Measurements from ENCODE around the gene KNL1.

Gene KNL1

DNA sequence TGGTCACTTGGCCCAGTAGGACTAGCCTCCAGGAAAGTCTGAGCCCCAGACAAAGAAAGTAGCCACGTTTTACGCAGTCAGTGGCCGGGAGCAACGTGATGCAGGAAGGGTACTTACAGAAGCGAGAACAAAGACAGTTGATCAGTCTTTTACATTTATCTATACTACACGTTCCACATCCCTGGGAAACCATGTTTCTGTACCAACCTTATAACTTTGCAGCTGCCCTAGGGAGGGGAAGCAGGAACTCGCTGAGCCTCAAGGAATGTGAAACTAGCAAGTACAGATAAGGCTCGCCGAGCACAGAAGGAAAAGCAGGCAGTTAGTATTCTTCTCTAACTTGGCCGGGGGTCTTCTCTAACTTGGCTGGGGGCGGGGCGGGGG is 3.4 kb upstream of the KNL1 start:
- H3K4me3 ChIP-seq (replicated peaks; ENCODE audit: low read depth, low read length) = no peak overlapping the region
- DNase-seq (ENCODE audit: extremely low read depth, low read depth) = no peak
- TF ChIP-seq, protein P1, sequence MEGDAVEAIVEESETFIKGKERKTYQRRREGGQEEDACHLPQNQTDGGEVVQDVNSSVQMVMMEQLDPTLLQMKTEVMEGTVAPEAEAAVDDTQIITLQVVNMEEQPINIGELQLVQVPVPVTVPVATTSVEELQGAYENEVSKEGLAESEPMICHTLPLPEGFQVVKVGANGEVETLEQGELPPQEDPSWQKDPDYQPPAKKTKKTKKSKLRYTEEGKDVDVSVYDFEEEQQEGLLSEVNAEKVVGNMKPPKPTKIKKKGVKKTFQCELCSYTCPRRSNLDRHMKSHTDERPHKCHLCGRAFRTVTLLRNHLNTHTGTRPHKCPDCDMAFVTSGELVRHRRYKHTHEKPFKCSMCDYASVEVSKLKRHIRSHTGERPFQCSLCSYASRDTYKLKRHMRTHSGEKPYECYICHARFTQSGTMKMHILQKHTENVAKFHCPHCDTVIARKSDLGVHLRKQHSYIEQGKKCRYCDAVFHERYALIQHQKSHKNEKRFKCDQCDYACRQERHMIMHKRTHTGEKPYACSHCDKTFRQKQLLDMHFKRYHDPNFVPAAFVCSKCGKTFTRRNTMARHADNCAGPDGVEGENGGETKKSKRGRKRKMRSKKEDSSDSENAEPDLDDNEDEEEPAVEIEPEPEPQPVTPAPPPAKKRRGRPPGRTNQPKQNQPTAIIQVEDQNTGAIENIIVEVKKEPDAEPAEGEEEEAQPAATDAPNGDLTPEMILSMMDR (IDR thresholded peaks at IDR 0.05; ENCODE audit: low read depth, low read length, missing control alignments) = no peak

DNA sequence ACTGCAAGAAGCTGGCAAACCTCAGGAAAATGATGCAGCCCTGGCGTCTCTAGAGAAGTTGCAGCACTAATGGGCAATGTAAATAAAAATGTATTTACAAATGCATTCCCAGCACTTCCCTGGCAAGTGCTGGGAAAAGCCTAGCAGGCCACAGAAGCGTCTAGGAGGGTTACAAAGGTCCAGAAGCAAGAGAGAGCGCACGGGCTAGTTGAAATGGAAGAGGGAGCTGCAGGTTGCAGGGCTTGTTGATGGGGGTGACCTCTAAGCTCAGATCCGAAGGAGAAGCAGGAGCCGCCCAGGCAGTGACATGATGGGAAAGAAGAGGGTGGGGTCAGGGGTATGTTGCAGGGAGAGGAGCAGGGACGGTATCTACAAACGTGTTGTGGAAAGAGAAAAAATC is 2.7 kb upstream of the KNL1 start:
- TF ChIP-seq, protein P1 (IDR thresholded peaks at IDR 0.05; ENCODE audit: low read depth, low read length, missing control alignments) = no peak
- DNase-seq (ENCODE audit: extremely low read depth, low read depth) = no peak
- no peak overlapping the region for H3K4me3 ChIP-seq (replicated peaks; ENCODE audit: low read depth, low read length)

DNA sequence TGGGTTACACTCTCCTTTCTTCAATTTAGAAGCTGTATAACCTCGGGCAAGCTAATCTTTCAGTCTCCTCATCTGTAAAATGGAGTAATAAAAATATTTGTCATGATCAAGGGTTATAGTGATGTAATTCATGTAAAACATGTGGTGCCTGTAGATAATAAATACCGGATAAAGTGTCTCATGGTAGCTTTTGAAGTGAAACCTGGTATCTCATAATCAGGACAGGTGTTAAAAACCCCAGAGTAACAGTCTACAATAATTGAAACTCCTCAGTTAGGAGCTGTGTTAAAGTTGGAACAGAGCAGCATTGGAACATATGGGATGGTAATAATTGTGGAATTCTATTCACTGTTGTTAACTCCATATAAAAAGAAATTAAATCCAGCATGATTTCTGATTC is 884 bp upstream of the KNL1 start:
- no peak for DNase-seq (ENCODE audit: extremely low read depth, low read depth)
- no peak overlapping the region for H3K4me3 ChIP-seq (replicated peaks; ENCODE audit: low read depth, low read length)
- TF ChIP-seq, protein P1 (IDR thresholded peaks at IDR 0.05; ENCODE audit: low read depth, low read length, missing control alignments) = no peak

DNA sequence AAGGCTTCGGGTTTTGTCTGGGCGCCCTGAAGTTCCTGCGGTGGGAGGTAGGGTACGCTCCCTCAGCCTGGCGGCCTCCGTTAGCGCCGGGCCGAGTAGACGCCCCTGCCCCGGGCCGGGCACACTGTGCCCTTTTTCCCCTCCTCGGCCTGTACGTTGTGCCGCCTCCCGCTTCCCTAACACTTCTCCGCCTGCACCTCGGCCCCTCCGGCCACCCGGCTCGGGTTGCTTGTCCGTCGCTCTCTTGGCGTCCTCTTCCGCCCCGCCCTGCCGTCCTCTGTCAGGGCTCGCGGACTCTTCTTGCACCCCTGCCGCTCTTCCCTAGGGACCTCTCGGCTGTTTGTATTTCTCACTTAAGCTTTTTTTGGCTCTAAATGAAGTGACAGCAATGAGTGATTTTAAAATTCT is 384 bp downstream of the KNL1 start:
- DNase-seq (ENCODE audit: extremely low read depth, low read depth) = no peak
- H3K4me3 ChIP-seq (replicated peaks; ENCODE audit: low read depth, low read length) = peak overlapping the region; percentile 62
- TF ChIP-seq, protein P1 (IDR thresholded peaks at IDR 0.05; ENCODE audit: low read depth, low read length, missing control alignments) = no peak

DNA sequence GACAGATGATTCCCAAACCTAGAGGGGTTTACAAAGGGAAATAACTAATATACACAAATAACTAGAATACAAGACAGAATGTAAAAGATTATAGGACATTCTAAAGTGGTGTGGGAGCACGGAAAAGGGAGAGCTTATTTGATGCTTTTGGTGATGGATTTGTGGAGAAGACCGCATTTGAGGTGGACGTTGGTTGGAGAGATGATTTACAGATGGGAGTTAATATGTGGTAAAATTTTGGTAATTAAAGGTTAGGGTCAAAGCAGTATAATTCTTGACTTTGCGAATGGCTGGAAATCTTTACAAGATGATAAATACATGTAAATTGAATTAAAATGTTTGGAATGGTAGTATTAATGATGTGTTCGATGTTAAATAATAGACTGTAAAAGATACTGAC is 1.2 kb downstream of the KNL1 start:
- TF ChIP-seq, protein P1 (IDR thresholded peaks at IDR 0.05; ENCODE audit: low read depth, low read length, missing control alignments) = no peak
- DNase-seq (ENCODE audit: extremely low read depth, low read depth) = no peak
- H3K4me3 ChIP-seq (replicated peaks; ENCODE audit: low read depth, low read length) = peak overlapping the region; percentile 62

DNA sequence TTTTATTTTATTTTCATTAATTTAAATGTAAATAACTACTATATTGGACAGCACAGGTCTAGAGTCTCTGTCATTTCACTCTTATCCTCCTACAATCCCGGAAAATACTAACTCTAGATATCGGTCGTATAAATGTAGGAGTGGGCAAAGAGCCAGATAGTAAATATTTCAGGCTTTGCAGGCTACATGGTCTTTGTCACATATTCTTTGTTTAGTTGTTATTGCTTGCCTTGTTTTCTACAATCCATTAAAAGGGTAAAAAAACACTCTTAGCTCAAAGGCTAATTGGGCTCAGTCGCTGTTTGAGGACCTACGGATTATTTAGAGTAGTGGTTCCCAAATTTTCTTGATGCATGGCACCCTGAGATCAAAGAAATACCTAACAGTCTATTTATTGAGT is 1.7 kb downstream of the KNL1 start:
- no peak for DNase-seq (ENCODE audit: extremely low read depth, low read depth)
- H3K4me3 ChIP-seq (replicated peaks; ENCODE audit: low read depth, low read length) = peak overlapping the region; percentile 62
- TF ChIP-seq, protein P1 (IDR thresholded peaks at IDR 0.05; ENCODE audit: low read depth, low read length, missing control alignments) = no peak

DNA sequence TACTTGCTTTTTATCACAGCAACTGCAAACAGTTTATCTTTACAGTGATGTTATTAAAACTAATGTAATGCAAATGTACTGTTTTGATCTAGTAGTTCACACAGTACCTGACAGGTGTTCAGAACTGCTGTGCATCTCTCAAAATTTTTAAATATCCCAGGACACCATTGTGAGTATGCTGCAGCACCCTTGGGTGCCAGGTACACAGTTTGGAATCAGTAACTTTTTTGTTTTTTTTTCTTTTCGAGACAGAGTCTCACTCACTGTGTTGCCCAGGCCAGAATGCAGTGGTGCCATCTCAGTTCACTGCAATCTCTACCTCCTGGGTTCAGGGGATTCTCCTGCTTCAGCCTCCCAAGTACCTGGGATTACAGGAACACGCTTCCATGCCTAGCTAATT is 3.0 kb downstream of the KNL1 start:
- H3K4me3 ChIP-seq (replicated peaks; ENCODE audit: low read depth, low read length) = no peak overlapping the region
- no peak for DNase-seq (ENCODE audit: extremely low read depth, low read depth)
- TF ChIP-seq, protein P1 (IDR thresholded peaks at IDR 0.05; ENCODE audit: low read depth, low read length, missing control alignments) = no peak
